ENCODE data around the gene TSC22D3. TPM values are rescaled to one million over a fixed set of nuclear protein-coding genes. Genes with fewer than 3 reads are reported as not detected.
A peak's percentile ranks its signal among the peaks of the same experiment; 100 is the strongest.

TSC22D3 gene
- total and polyA plus RNA-seq, 2 experiments from 2014 or later, result 455 to 647 TPM

DNA sequence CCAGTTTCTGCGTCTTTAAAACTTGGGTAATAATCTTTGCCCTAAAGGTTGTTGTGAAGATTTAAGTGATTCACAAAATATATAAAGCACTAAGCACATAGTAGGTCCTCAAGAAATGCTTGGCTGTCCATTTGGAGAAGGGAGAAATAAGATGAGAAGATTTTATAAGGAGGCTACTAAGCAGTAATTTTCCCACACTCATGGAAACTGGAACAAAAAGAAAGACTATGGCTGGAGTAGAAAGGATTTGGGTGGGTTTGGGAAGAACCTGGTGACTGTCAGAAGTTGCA, 100.3 kb downstream of the TSC22D3 start:
- Histone ChIP-seq H3K27ac (peak overlapping the region; percentile 96), H4K20me1 (ENCODE audit: insufficient read depth, poor library complexity, severe bottlenecking) (no peaks in the 10 kb centered on the region), H2AFZ (no peak overlapping the region), H3K9me2 (replicated peaks; ENCODE audit: insufficient read depth) (no peaks in the 10 kb centered on the region), H3K79me2 (peaks cover 2% of the 10 kb centered on the region), H3K4me2 (peak overlapping the region; percentile 79), H3K27me3 (no peaks in the 10 kb centered on the region), H3K36me3 (replicated peaks; ENCODE audit: insufficient read depth, low read depth) (no peaks in the 10 kb centered on the region), H3K9me3 (ENCODE audit: low read depth) (no peaks in the 10 kb centered on the region), H3K4me1 (ENCODE audit: insufficient read depth) (peaks cover 36% of the 10 kb centered on the region), H3K4me3 (no peak overlapping the region)
- WGBS (ENCODE audit: low lambda C conversion rate, missing lambda C conversion rate), result 100% methylated on average over 1 of the region's 1 CpG
- DNase-seq (ENCODE audit: low spot score), result no peak
- TF ChIP-seq, protein P1, sequence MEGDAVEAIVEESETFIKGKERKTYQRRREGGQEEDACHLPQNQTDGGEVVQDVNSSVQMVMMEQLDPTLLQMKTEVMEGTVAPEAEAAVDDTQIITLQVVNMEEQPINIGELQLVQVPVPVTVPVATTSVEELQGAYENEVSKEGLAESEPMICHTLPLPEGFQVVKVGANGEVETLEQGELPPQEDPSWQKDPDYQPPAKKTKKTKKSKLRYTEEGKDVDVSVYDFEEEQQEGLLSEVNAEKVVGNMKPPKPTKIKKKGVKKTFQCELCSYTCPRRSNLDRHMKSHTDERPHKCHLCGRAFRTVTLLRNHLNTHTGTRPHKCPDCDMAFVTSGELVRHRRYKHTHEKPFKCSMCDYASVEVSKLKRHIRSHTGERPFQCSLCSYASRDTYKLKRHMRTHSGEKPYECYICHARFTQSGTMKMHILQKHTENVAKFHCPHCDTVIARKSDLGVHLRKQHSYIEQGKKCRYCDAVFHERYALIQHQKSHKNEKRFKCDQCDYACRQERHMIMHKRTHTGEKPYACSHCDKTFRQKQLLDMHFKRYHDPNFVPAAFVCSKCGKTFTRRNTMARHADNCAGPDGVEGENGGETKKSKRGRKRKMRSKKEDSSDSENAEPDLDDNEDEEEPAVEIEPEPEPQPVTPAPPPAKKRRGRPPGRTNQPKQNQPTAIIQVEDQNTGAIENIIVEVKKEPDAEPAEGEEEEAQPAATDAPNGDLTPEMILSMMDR (IDR thresholded peaks at IDR 0.05; ENCODE audit: poor library complexity), result no peak
- TF ChIP-seq EZH2 (IDR thresholded peaks at IDR 0.05; ENCODE audit: borderline replicate concordance) (no peak), EZH2phosphoT487 (IDR thresholded peaks at IDR 0.05; ENCODE audit: low read depth, severe bottlenecking, unreplicated experiment) (no peak)

DNA sequence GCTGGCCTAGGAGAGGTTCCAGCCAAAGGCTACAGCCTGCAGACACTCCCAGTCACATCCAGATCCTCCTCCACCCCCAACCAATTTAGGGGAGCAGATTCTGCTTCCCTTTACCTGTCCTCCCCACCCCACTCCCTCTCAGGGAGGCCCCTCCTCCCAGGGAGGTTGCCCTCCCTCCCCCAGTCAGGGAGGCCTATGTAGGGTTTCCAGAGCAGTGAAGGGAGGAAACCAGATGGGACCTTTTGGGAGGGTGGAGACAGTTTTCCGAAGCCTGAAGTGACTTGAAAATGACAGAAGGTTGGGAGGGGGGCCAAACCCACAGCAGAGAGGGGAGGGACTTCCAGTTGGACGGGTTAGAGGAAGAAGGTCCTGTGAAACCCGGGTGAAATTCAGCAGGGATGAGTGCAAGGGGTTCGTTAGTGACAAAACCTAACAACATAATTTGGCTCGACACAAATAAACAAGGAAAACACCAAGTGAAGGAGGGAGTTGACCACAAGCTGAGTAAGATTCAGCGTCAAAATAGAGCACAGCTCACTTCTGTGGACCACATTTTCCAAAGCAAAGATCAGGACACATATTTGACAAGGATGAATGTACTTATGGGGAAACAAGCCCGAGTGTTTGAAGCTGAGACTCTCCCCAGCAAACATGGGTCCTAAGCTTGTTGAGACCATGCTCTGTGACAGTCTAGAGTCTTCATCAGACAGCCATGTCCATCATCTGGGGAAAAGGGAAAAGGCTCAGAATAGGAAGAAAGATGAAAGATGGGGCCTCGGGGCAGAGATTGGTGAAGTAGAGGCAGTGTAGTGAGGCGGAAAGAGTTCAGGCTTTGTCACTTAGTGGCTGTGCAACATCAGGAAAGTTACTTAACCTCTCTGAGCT, 100.9 kb downstream of the TSC22D3 start:
- peak overlapping the region; percentile 79 for H3K4me2 ChIP-seq
- 58% methylated on average over 9 of the region's 9 CpGs for WGBS (ENCODE audit: low lambda C conversion rate, missing lambda C conversion rate)

DNA sequence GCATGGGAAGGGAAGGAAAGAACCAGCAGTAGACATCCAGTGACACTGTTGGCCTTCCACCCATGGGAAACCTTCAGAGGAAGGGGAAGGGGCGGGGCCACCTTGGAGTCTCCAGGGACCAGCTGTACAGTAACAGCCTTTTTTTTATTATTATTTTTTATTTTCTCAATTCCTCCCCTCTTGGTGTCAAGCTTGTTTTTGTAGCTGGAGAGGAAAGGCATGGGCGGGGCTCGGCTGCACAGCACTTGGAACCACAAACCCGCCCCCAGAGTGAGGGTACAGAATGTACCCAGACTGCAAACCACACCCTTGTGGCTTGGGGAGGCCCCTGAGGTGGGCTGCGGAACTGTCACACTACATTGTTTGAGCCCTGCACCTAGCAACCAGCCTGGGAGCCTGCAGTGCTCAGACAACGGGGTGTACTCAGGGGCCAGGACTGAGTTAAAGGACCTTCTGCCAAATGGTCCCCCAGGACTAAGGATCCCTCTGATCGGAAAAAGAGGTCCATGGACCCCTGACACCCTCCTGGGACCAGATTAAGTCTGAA, 101.6 kb downstream of the TSC22D3 start:
- peak; percentile 88 for DNase-seq (ENCODE audit: low spot score)
- Histone ChIP-seq H3K4me3 (no peak overlapping the region), H3K27me3 (no peaks in the 10 kb centered on the region), H3K4me2 (peak overlapping the region; percentile 79), H3K4me1 (ENCODE audit: insufficient read depth) (peaks cover 36% of the 10 kb centered on the region), H2AFZ (no peak overlapping the region), H3K9me2 (replicated peaks; ENCODE audit: insufficient read depth) (no peaks in the 10 kb centered on the region), H3K79me2 (peaks cover 2% of the 10 kb centered on the region), H4K20me1 (ENCODE audit: insufficient read depth, poor library complexity, severe bottlenecking) (no peaks in the 10 kb centered on the region), H3K27ac (peak overlapping the region; percentile 96), H3K9me3 (ENCODE audit: low read depth) (no peaks in the 10 kb centered on the region), H3K36me3 (replicated peaks; ENCODE audit: insufficient read depth, low read depth) (no peaks in the 10 kb centered on the region)
- no peak for TF ChIP-seq EZH2 (IDR thresholded peaks at IDR 0.05; ENCODE audit: borderline replicate concordance)
- TF ChIP-seq, protein P1 (IDR thresholded peaks at IDR 0.05; ENCODE audit: poor library complexity), result no peak
- WGBS (ENCODE audit: low lambda C conversion rate, missing lambda C conversion rate), result 69% methylated on average over 7 of the region's 7 CpGs

More for the DNA sequence above, 100.9 kb downstream of the TSC22D3 start:
- TF ChIP-seq EZH2 (IDR thresholded peaks at IDR 0.05; ENCODE audit: borderline replicate concordance) (no peak), EZH2phosphoT487 (IDR thresholded peaks at IDR 0.05; ENCODE audit: low read depth, severe bottlenecking, unreplicated experiment) (no peak)
- TF ChIP-seq, protein P1 (IDR thresholded peaks at IDR 0.05; ENCODE audit: poor library complexity), result no peak
- H3K9me3 ChIP-seq (ENCODE audit: low read depth), result no peaks in the 10 kb centered on the region
- H3K4me1 ChIP-seq (ENCODE audit: insufficient read depth), result peaks cover 36% of the 10 kb centered on the region
- peak; percentile 72 for DNase-seq (ENCODE audit: low spot score)
- peaks cover 2% of the 10 kb centered on the region for H3K79me2 ChIP-seq
- no peak overlapping the region for H2AFZ ChIP-seq
- no peaks in the 10 kb centered on the region for H4K20me1 ChIP-seq (ENCODE audit: insufficient read depth, poor library complexity, severe bottlenecking)
- H3K4me3 ChIP-seq, result no peak overlapping the region
- H3K27ac ChIP-seq, result peak overlapping the region; percentile 96
- no peaks in the 10 kb centered on the region for H3K27me3 ChIP-seq
- H3K9me2 ChIP-seq (replicated peaks; ENCODE audit: insufficient read depth), result no peaks in the 10 kb centered on the region
- H3K36me3 ChIP-seq (replicated peaks; ENCODE audit: insufficient read depth, low read depth), result no peaks in the 10 kb centered on the region

All from hepatocyte (in vitro differentiated cells).